CD4-positive, alpha-beta memory T cell (primary cell): ENCODE data around the gene IGFBP3. TPM values are rescaled to one million over a fixed set of nuclear protein-coding genes. Genes with fewer than 3 reads are reported as not detected.
"Not testable (repeated sequence)": the region's sequence is repeated elsewhere in the genome, so short reads cannot be mapped to it uniquely, and the experiment has no call there.

Source experiments
- CTCF ChIA-PET: fragments of 350-600 bp; sonication (Branson Sonifier 250); formaldehyde crosslinking; loops from one replicate; lab custom pipeline; 2021; ENCODE audit warnings: inconsistent platforms; ENCODE audit not compliant: partially characterized antibody; lab: Charles Lee
- POLR2A ChIA-PET: fragments of 350-600 bp; sonication (Branson Sonifier 250); formaldehyde crosslinking; loops from one replicate; lab custom pipeline; 2021; ENCODE audit not compliant: partially characterized antibody; lab: Charles Lee
- DNase-seq, 5 donors: peaks; one replicate each; pipeline versions ENCODE4 v3.0.0 to v3.0.0-alpha.2; 2020 to 2022; ENCODE audit warnings: mixed read lengths in 1 of 5
- H3K27ac ChIP-seq: one replicate; pipeline ENCODE4 v1.7.0; 2013; ENCODE audit warnings: low read depth, low read length
- H3K27me3 ChIP-seq: 2 replicates; pipeline ENCODE4 v1.7.0; 2013; ENCODE audit warnings: mild to moderate bottlenecking, low read length, moderate library complexity; ENCODE audit not compliant: insufficient read depth
- H3K36me3 ChIP-seq: 2 replicates; pipeline ENCODE4 v1.7.0; 2013; ENCODE audit warnings: mild to moderate bottlenecking, low read length, moderate library complexity; ENCODE audit not compliant: insufficient read depth
- H3K4me1 ChIP-seq: 2 replicates; pipeline ENCODE4 v1.7.0; 2013; ENCODE audit warnings: mild to moderate bottlenecking, low read length, moderate library complexity; ENCODE audit not compliant: insufficient read depth
- H3K4me3 ChIP-seq, 2 donors: one replicate each; pipeline ENCODE4 v1.7.0; 2013; ENCODE audit warnings: low read length in 2 of 2, mild to moderate bottlenecking in 1 of 2
- H3K9me3 ChIP-seq, 2 donors: one replicate each; pipeline ENCODE4 v1.7.0; 2013; ENCODE audit warnings: low read length in 2 of 2, control low read depth in 1 of 2; ENCODE audit not compliant: control insufficient read depth in 1 of 2
- H3K27ac Mint-ChIP-seq, 7 donors: one replicate each; pipeline ENCODE4 v1.8.0; 2020 to 2021; ENCODE audit warnings: mixed read lengths in 7 of 7, mild to moderate bottlenecking in 6 of 7, inconsistent platforms in 3 of 7, moderate library complexity in 3 of 7
- H3K27me3 Mint-ChIP-seq, 2 donors: one replicate each; pipeline ENCODE4 v1.8.0; 2020 to 2021; ENCODE audit warnings: mixed read lengths in 2 of 2
- H3K36me3 Mint-ChIP-seq, 2 donors: one replicate each; pipeline ENCODE4 v1.8.0; 2020 to 2021; ENCODE audit warnings: mixed read lengths in 2 of 2, inconsistent platforms in 1 of 2, mild to moderate bottlenecking in 1 of 2
- H3K4me1 Mint-ChIP-seq, 4 donors: one replicate each; pipeline ENCODE4 v1.8.0; 2020 to 2021; ENCODE audit warnings: mixed read lengths in 4 of 4, mild to moderate bottlenecking in 1 of 4
- H3K4me3 Mint-ChIP-seq, 8 donors: one replicate each; pipeline ENCODE4 v1.8.0; 2020 to 2021; ENCODE audit warnings: mixed read lengths in 8 of 8, mild to moderate bottlenecking in 7 of 8, moderate library complexity in 6 of 8, inconsistent platforms in 3 of 8
- H3K9me3 Mint-ChIP-seq, 8 donors: one replicate each; pipeline ENCODE4 v1.8.0; 2020 to 2021; ENCODE audit warnings: mixed read lengths in 8 of 8, mild to moderate bottlenecking in 5 of 8, inconsistent platforms in 3 of 8, moderate library complexity in 1 of 8
- intact Hi-C: fragments of 100-400 bp; cut with micrococcal nuclease; formaldehyde crosslinking; loops from one replicate; pipeline ENCODE4 v1.15.1; 2023
- polyA plus RNA-seq, 2 donors: library from polyadenylated mRNA; unstranded; fragments of 300-500 nt; fragmentation: Illumina TruSeq; gene quantifications; one replicate each; pipeline ENCODE4 v1.2.3, GENCODE V29; 2021
- total RNA-seq, 2 experiments: library from RNA; stranded (reverse); gene quantifications; one replicate each; pipeline ENCODE4 v1.2.3, GENCODE V29; 2021

IGFBP3 gene
- total and polyA plus RNA-seq, 4 experiments from 2014 or later, result 10.4 to 19.0 (median 15.6) TPM

- no peaks in the 10 kb centered on the region for H3K4me1 ChIP-seq
Measured at GRCh38 chr7:45962861-45963260, 41.8 kb upstream of the IGFBP3 start.

DNA sequence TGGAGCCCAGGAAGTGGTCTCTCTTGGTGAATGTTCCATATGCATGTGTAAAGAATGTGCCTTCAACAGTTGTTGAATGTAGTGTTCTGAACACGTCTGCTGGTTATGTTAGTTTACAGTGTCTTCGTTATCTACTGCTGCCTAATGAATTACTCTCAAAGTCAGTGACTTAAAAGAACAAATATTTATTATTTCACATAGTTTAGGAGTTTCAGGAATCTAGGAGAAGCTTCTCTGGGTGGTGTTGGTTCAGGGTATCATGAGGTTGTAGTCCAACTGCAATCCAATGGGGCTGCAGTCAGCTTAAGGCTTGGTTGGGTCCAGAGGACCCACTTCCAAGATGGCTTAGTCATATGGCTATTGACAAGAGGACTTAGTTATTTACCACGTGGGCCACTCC lies 36.6 kb upstream of the IGFBP3 start:
- intact Hi-C loops, result no loop called here
- DNase-seq, result no peak
- peaks cover 0 to 2% (median under 1%) of the 10 kb centered on the region in 4 donors for H3K4me1 Mint-ChIP-seq
- Histone ChIP-seq H3K27me3 (no peaks in the 10 kb centered on the region), H3K4me3 (no peak overlapping the region), H3K4me1 (no peaks in the 10 kb centered on the region), H3K9me3 (no peaks in the 10 kb centered on the region), H3K36me3 (no peaks in the 10 kb centered on the region), H3K27ac (no peak overlapping the region)
- H3K27me3 Mint-ChIP-seq, result no peaks in the 10 kb centered on the region
- H3K9me3 Mint-ChIP-seq, result peaks cover 0 to 25% (median 7%) of the 10 kb centered on the region in 8 donors
- no peak overlapping the region for H3K4me3 Mint-ChIP-seq
- CTCF ChIA-PET, result no interaction called here
- H3K36me3 Mint-ChIP-seq, result no peaks in the 10 kb centered on the region
- no peak overlapping the region for H3K27ac Mint-ChIP-seq
- POLR2A ChIA-PET, result no interaction called here

More at GRCh38 chr7:45962861-45963260, 41.8 kb upstream of the IGFBP3 start:
- H3K27ac Mint-ChIP-seq, result no peak overlapping the region
- H3K9me3 Mint-ChIP-seq, result peaks cover 0 to 2% (median 0%) of the 10 kb centered on the region in 8 donors
- peaks cover 0 to 1% (median 0%) of the 10 kb centered on the region in 4 donors for H3K4me1 Mint-ChIP-seq
- CTCF ChIA-PET, result no interaction called here
- POLR2A ChIA-PET, result no interaction called here
- no peaks in the 10 kb centered on the region for H3K36me3 ChIP-seq
- no peak overlapping the region for H3K4me3 Mint-ChIP-seq
- H3K27ac ChIP-seq, result no peak overlapping the region
- H3K4me3 ChIP-seq, result no peak overlapping the region
- peaks cover 0 to 2% of the 10 kb centered on the region in 2 donors for H3K27me3 Mint-ChIP-seq
- no peaks in the 10 kb centered on the region for H3K9me3 ChIP-seq
- intact Hi-C loops, result no loop called here
- no peaks in the 10 kb centered on the region for H3K27me3 ChIP-seq
- H3K36me3 Mint-ChIP-seq, result peaks cover 0 to 4% of the 10 kb centered on the region in 2 donors
- no peak for DNase-seq

DNA sequence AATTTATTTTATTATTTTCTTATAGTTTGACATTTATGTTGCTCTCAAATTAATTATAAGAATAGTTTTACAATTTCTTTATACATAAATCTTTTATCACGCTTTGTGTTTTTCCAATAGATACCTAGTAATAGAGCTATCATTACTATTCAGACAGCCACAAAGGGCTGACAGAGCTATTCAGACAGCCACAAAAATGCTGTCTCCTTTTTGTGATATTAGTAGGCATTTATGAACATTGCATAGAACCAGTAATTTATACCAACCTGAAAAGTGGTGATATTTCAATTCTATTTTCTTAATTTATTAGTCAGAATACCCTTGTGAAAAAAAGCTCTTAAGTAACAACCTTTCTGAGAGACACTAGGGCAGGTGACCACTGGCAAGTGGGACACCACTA lies 34.2 kb upstream of the IGFBP3 start:
- POLR2A ChIA-PET, result no interaction called here
- no peaks in the 10 kb centered on the region for H3K4me1 ChIP-seq
- no peak overlapping the region for H3K4me3 ChIP-seq
- no peak overlapping the region for H3K27ac Mint-ChIP-seq
- H3K4me1 Mint-ChIP-seq, result peaks cover 0 to 2% (median under 1%) of the 10 kb centered on the region in 4 donors
- no peaks in the 10 kb centered on the region for H3K27me3 ChIP-seq
- DNase-seq, result no peak
- no peaks in the 10 kb centered on the region for H3K36me3 ChIP-seq
- H3K9me3 Mint-ChIP-seq, result peaks cover 0 to 25% (median 8%) of the 10 kb centered on the region in 8 donors
- intact Hi-C loops, result no loop called here
- CTCF ChIA-PET, result interaction anchor here (1.0 kb wide), 1 partner anchor 37 kb away, joined by 3 read pairs; no protein-coding TSS in a partner anchor
- H3K9me3 ChIP-seq, result no peaks in the 10 kb centered on the region
- H3K4me3 Mint-ChIP-seq, result peak overlapping the region in 1 of 8 donors; percentile 49
- no peaks in the 10 kb centered on the region for H3K36me3 Mint-ChIP-seq
- no peak overlapping the region for H3K27ac ChIP-seq
- H3K27me3 Mint-ChIP-seq, result no peaks in the 10 kb centered on the region

DNA sequence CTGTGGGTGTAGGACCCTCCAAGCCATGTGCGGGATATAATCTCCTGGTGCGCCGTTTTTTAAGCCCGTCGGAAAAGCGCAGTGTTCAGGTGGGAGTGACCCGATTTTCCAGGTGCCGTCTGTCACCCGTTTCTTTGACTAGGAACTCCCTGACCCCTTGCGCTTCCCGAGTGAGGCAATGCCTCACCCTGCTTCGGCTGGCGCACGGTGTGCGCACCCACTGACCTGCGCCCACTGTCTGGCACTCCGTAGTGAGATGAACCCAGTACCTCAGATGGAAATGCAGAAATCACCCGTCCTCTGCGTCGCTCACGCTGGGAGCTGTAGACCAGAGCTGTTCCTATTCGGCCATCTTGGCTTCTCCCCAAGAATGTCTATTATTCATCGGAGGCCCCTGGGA lies 32.0 kb upstream of the IGFBP3 start:
- H3K27me3 ChIP-seq, H3K4me3 Mint-ChIP-seq, intact Hi-C loops, H3K36me3 Mint-ChIP-seq, H3K4me3 ChIP-seq, CTCF ChIA-PET, H3K36me3 ChIP-seq, H3K4me1 Mint-ChIP-seq, DNase-seq, POLR2A ChIA-PET, H3K27me3 Mint-ChIP-seq, H3K9me3 ChIP-seq, H3K27ac ChIP-seq, H3K4me1 ChIP-seq: not testable (repeated sequence)
- H3K27ac Mint-ChIP-seq, result peak overlapping the region in 1 of 7 donors; percentile 13
- peaks cover 0 to 31% (median 10%) of the 10 kb centered on the region in 8 donors for H3K9me3 Mint-ChIP-seq

DNA sequence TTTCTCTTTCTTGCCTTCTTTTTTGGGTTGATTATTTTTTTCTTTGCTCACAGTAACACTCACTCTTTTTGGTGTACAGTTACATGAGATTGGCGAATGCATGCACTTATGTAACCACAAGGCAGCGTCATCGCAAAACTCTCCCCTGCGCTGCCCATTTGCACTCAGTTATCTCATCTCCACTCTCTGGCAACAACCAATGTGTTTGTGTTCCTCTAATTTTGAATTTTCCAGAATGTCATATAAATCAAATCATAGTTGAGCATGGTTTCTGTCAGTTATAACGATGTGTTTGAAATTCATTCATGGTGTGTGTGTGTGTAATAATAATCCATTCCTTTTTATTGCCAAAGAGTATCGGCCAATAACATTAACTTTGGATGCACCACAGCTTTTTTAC lies 23.0 kb upstream of the IGFBP3 start:
- H3K27me3 ChIP-seq, result no peaks in the 10 kb centered on the region
- Mint-ChIP-seq H3K4me1 (peaks cover 14 to 36% (median 26%) of the 10 kb centered on the region in 4 donors), H3K9me3 (peaks cover 0 to 6% (median under 1%) of the 10 kb centered on the region in 8 donors), H3K27ac (peak overlapping the region in 1 of 7 donors; percentile 19), H3K4me3 (no peak overlapping the region), H3K36me3 (no peaks in the 10 kb centered on the region), H3K27me3 (no peaks in the 10 kb centered on the region)
- no peaks in the 10 kb centered on the region for H3K9me3 ChIP-seq
- H3K4me3 ChIP-seq, result no peak overlapping the region
- H3K27ac ChIP-seq, result no peak overlapping the region
- no peaks in the 10 kb centered on the region for H3K36me3 ChIP-seq
- DNase-seq, result no peak
- CTCF ChIA-PET, result no interaction called here
- H3K4me1 ChIP-seq, result peaks cover 8% of the 10 kb centered on the region
- POLR2A ChIA-PET, result no interaction called here
- intact Hi-C loops, result no loop called here

GRCh38 chr7:45940939-45941338 lies 19.9 kb upstream of the IGFBP3 start:
- Mint-ChIP-seq H3K36me3 (no peaks in the 10 kb centered on the region), H3K9me3 (peaks cover 0 to 6% (median under 1%) of the 10 kb centered on the region in 8 donors), H3K4me3 (peak overlapping the region; percentile 85 to 94 (median 89)), H3K4me1 (peaks cover 14 to 36% (median 29%) of the 10 kb centered on the region in 4 donors), H3K27me3 (peaks cover 1 to 2% of the 10 kb centered on the region in 2 donors), H3K27ac (peak overlapping the region; percentile 77 to 92 (median 88))
- ChIA-PET CTCF (no interaction called here), POLR2A (interaction anchor here (1.9 to 2.0 kb wide), 2 partner anchors 18 to 23 kb away, joined by 5 to 10 read pairs; no protein-coding TSS in a partner anchor)
- no peaks in the 10 kb centered on the region for H3K27me3 ChIP-seq
- H3K9me3 ChIP-seq, result no peaks in the 10 kb centered on the region
- no peak for DNase-seq
- peak overlapping the region in 1 of 2 donors; percentile 57 for H3K4me3 ChIP-seq
- no peaks in the 10 kb centered on the region for H3K36me3 ChIP-seq
- intact Hi-C loops, result loop anchor here (2.0 kb wide), 1 partner anchor 18 kb away; no protein-coding TSS in a partner anchor
- H3K27ac ChIP-seq, result no peak overlapping the region
- H3K4me1 ChIP-seq, result peaks cover 8% of the 10 kb centered on the region

DNA sequence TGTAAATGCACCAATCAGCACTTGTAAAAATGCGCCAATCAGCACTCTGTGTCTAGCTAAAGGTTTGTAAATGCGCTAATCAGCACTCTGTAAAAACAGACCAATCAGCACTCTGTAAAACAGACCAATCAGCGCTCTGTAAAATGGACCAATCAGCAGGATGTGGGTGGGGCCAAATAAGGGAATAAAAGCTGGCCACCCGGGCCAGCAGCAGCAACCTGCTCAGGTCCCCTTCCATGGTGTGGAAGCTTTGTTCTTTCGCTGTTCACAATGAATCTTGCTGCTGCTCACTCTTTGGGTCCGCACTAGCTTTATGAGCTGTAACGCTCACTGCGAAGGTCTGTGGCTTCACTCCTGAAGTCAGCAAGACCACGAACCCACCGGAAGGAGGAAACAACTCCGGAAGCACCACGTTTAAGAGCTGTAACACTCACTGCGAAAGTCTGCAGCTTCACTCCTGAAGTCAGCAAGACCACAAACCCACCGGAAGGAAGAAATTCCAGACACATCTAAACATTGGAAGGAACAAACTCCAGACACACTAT lies 19.2 kb upstream of the IGFBP3 start:
- not testable (repeated sequence) for H3K36me3 Mint-ChIP-seq, H3K27me3 ChIP-seq, H3K9me3 ChIP-seq, H3K4me1 ChIP-seq, H3K36me3 ChIP-seq, H3K9me3 Mint-ChIP-seq, H3K27ac ChIP-seq, H3K27me3 Mint-ChIP-seq
- ChIA-PET POLR2A (interaction anchor here (0.9 to 2.0 kb wide), 3 partner anchors 18 to 22 kb away, joined by 4 to 10 read pairs (median 5); partner anchors contain the start of gene IGFBP3), CTCF (interaction anchor here (1.1 to 1.3 kb wide), 3 partner anchors 17 to 22 kb away, joined by 3 to 4 read pairs (median 4); partner anchors contain the start of gene IGFBP3)
- peak; percentile 31 to 65 (median 37) for DNase-seq
- intact Hi-C loops, result loop anchor here (2.0 kb wide), 1 partner anchor 18 kb away; no protein-coding TSS in a partner anchor
- Mint-ChIP-seq H3K4me3 (peak overlapping the region; percentile 85 to 94 (median 89)), H3K27ac (peak overlapping the region; percentile 77 to 92 (median 88)), H3K4me1 (peaks cover 14 to 36% (median 29%) of the 10 kb centered on the region in 4 donors)
- peak overlapping the region in 1 of 2 donors; percentile 57 for H3K4me3 ChIP-seq
